Right lobe of liver (tissue), 4 donors: ENCODE measurements around the gene MRPL54.

Experiments used
- POLR2A ChIP-seq: fragments of 450-650 bp; IDR thresholded peaks from one replicate; pipeline ENCODE4 v1.6.1; 2017; ENCODE audit warnings: antibody characterized with exemption, mild to moderate bottlenecking
- TF ChIP-seq, protein P1 (sequence below), 4 donors: fragments of 200-600 bp in 3 of 4; fragments of 450-650 bp in 1 of 4; IDR thresholded peaks; one replicate each; pipeline versions ENCODE4 v1.5.1 to v1.8.0; 2016 to 2022; ENCODE audit warnings: antibody characterized with exemption in 4 of 4, mild to moderate bottlenecking in 2 of 4
- donor health status: DM: no; HTN: no; CAD: no.
- donor health status: DM: no; HTN: no; CAD: no.
- donor health status: DM: no; HTN: yes; CAD: no.

DNA sequence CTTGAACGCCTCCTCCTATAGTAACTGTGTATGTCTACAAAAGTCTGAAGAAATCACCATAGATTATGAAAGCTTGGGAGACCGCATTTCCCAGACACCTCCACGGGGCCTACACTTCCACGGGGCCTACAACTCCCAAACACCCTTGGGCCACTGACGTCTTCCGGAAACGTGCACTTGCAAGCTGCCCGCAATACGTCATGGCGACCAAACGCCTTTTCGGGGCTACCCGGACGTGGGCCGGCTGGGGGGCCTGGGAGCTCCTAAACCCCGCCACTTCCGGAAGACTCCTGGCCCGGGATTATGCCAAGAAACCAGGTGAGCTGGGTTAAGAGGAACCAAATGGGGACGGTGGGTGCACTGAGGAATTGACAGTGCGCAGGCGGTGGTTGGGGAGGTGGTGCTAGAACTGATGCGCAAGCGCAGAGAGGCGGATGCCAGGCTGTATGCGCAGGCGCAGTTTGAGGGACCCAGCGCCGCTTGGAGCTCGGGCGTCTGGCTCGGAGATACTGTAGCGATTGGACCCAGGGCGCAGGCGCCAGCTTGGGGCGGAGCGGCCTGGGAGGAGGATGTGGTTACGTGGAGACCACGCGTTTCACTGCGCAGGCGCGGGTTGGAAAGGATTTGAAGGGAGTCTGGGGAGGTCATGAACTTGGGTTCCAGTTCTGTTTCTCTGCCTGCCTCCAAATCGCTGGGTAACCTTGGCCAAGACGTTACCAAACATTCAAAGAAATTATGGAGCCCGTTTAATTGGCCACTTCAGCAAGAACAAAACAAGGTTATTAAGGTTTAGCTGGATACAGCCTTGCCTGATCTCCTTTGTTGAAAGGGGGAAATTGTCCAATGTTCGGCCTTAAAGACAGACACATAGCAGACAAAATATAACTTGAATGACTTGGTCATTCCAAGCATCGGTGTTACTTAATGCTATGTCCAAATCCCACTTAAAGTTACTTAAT lies at the start of gene MRPL54:
- TF ChIP-seq, protein P1, sequence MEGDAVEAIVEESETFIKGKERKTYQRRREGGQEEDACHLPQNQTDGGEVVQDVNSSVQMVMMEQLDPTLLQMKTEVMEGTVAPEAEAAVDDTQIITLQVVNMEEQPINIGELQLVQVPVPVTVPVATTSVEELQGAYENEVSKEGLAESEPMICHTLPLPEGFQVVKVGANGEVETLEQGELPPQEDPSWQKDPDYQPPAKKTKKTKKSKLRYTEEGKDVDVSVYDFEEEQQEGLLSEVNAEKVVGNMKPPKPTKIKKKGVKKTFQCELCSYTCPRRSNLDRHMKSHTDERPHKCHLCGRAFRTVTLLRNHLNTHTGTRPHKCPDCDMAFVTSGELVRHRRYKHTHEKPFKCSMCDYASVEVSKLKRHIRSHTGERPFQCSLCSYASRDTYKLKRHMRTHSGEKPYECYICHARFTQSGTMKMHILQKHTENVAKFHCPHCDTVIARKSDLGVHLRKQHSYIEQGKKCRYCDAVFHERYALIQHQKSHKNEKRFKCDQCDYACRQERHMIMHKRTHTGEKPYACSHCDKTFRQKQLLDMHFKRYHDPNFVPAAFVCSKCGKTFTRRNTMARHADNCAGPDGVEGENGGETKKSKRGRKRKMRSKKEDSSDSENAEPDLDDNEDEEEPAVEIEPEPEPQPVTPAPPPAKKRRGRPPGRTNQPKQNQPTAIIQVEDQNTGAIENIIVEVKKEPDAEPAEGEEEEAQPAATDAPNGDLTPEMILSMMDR (IDR thresholded peaks at IDR 0.05): no peak
- peak; percentile 87 for TF ChIP-seq POLR2A
